ENCODE results near the gene MTCH2. TPM values are rescaled to one million over a fixed set of nuclear protein-coding genes. Genes with fewer than 3 reads are reported as not detected.

MTCH2 gene
- total RNA-seq, 1 donor from 2014 or later: 75.7 TPM

DNA sequence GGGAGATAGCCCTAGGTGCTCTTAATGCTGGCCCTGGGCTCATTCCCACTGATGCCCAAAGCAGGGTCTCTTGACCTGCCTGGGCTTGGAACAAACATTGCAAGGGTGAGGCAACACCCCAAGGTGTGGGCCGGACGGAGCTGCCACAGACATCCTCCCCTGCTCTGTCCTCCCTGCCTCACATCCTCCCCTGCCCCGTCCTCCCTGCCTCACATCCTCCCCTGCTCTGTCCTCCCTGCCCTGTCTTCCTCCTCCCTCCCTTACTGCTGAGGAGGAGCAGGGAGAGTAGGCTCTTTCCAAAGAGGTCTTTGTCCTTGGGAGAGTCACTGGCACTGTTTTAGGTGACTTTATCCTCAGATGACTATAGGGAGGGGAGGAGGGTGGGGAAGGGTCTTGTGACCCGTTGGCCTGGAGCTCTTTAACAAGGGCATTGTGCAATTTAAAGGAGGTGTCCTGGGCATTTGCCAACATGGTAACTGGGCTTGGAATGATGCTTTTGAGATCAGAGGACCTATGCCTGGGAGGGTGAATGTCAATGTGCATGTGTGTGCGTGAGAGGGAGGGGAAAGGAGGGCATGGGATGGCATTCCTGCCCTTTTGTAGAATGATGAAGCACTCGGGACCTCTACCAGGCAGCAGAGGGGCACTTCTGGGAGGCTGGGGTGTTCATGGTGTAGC is 55.2 kb downstream of the MTCH2 start:
- DNase-seq (ENCODE audit: low spot score, unreplicated experiment): no peak
- H3K9me3 Mint-ChIP-seq (ENCODE audit: low read depth): no peaks in the 10 kb centered on the region
- H3K4me1 Mint-ChIP-seq (ENCODE audit: low read depth): no peaks in the 10 kb centered on the region
- peaks cover 10% of the 10 kb centered on the region for H3K36me3 Mint-ChIP-seq (ENCODE audit: insufficient read depth)
- H3K4me3 Mint-ChIP-seq (ENCODE audit: low read depth): no peak overlapping the region
- peaks cover 5% of the 10 kb centered on the region for H3K27me3 Mint-ChIP-seq
- TF ChIP-seq, protein P1, sequence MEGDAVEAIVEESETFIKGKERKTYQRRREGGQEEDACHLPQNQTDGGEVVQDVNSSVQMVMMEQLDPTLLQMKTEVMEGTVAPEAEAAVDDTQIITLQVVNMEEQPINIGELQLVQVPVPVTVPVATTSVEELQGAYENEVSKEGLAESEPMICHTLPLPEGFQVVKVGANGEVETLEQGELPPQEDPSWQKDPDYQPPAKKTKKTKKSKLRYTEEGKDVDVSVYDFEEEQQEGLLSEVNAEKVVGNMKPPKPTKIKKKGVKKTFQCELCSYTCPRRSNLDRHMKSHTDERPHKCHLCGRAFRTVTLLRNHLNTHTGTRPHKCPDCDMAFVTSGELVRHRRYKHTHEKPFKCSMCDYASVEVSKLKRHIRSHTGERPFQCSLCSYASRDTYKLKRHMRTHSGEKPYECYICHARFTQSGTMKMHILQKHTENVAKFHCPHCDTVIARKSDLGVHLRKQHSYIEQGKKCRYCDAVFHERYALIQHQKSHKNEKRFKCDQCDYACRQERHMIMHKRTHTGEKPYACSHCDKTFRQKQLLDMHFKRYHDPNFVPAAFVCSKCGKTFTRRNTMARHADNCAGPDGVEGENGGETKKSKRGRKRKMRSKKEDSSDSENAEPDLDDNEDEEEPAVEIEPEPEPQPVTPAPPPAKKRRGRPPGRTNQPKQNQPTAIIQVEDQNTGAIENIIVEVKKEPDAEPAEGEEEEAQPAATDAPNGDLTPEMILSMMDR (IDR thresholded peaks at IDR 0.05; ENCODE audit: unreplicated experiment): no peak
- H3K27ac Mint-ChIP-seq: no peak overlapping the region

DNA sequence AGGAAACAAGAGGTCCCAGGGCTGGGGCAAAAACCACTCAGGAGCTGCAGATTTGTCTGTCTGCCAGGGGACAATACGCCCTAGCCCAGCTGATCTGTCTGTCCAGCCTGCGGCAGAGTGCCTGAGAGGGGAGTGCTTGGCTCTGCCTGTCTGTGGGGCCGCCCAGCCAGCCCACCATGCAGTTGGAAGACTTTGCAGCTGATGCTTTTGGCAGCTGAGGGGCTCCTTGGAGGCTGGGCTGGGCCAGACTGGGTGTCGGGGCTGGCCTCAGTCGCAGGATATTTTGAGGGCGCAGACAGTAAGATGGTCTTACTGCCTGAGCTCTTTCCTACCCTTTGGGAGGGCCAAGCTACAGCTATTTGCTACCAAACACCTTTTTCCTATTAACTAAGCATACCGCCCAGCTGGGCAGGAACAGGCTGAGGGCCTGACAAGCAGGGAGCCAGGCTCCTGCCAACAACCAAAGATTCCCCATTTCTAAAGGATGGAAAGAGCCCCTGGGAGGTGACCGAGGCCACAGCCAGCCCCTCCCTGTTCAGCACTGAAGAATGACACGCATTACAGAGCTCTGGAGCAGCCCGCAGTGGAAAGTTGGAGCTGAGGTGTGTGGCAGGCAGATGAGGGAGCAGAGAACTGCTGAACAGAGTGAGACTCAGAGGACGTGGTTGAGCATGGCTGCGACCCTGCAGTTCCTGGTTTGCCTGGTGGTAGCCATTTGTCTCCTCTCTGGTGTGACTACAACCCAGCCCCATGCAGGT is 56.1 kb downstream of the MTCH2 start, which contains the start of gene FAM180B:
TSS of gene FAM180B (plus strand) at position 581 of the 758 bp plus-strand sequence. CDS start at position 672, 91 bp downstream.
- H3K27me3 Mint-ChIP-seq: no peaks in the 10 kb centered on the region
- H3K27ac Mint-ChIP-seq: no peak within 1 kb of the TSS
- H3K4me3 Mint-ChIP-seq (ENCODE audit: low read depth): no peak within 1 kb of the TSS
- TF ChIP-seq, protein P1 (IDR thresholded peaks at IDR 0.05; ENCODE audit: unreplicated experiment): no peak
- no peak for DNase-seq (ENCODE audit: low spot score, unreplicated experiment)
- no peaks in the 10 kb centered on the region for H3K4me1 Mint-ChIP-seq (ENCODE audit: low read depth)
- H3K36me3 Mint-ChIP-seq (ENCODE audit: insufficient read depth): peaks cover 12% of the 10 kb centered on the region
- H3K9me3 Mint-ChIP-seq (ENCODE audit: low read depth): no peaks in the 10 kb centered on the region

DNA sequence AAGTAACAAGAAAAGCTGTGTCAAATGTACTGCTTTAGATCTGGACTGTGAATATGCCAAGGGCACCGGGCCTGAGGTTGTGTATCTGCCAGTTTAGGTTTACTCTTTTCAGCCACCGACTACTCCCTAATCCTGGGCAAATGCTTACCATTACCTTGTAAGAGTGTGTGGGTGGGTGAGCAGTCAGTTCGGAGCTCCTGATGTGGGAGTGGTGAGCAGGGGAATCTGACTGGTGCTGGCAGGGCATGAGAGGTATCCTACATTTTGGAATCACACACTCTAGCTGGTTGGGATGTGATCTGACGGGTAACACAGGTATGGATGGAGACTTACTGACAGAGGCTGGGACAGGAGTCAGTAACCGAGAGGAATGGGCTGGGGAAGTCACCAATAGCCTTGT is 58.5 kb downstream of the MTCH2 start:
- H3K9me3 Mint-ChIP-seq (ENCODE audit: low read depth): no peaks in the 10 kb centered on the region
- no peak for DNase-seq (ENCODE audit: low spot score, unreplicated experiment)
- H3K4me1 Mint-ChIP-seq (ENCODE audit: low read depth): peaks cover 7% of the 10 kb centered on the region
- no peaks in the 10 kb centered on the region for H3K27me3 Mint-ChIP-seq
- H3K27ac Mint-ChIP-seq: no peak overlapping the region
- H3K4me3 Mint-ChIP-seq (ENCODE audit: low read depth): no peak overlapping the region
- peaks cover 12% of the 10 kb centered on the region for H3K36me3 Mint-ChIP-seq (ENCODE audit: insufficient read depth)
- TF ChIP-seq, protein P1 (IDR thresholded peaks at IDR 0.05; ENCODE audit: unreplicated experiment): no peak

DNA sequence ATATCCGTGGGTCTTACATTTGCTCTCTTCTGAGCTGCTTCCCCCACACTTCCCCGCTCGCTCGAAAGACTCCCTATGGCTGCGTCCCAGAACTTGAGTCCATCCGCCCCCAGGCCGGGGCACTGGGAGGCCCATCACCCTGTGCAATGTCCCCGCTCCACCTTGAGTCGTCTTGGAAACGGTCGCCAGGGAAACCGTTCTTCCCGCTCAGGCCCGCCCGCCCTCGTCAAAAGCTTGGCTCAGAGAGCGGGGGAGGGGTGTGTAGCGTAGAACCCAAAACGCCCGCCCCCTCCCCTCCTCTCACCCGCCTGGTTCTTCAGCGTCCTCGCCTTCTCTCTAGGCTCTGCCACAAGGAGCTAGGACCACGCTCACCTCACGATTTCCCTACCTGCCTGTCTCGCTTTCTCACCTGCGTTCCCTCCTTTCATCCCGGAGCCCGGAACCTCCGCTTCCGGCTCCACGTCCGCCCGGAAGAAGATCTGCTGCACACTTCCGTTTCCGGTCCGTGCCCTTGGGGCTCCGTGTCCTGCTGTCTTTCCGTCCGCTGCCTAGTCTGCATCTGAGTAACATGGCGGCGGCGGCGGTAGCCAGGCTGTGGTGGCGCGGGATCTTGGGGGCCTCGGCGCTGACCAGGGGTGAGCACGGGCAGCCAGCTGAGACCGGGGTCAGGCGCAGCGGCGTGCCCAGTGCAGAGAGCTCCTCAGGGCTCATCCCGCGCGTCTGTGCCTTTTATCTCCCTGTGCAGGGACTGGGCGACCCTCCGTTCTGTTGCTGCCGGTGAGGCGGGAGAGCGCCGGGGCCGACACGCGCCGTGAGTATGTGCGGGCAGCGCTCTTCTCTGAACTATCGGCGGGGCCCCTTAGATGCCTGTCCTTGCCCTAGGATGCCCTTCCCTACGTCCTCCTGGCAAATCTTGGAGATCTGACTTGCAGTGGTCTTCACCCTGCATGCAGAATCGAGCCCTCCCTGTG is 63.5 kb downstream of the MTCH2 start, which contains the start of the genes KBTBD4 and NDUFS3:
TSS of gene KBTBD4 (minus strand) at position 447 of the 971 bp plus-strand sequence. CDS start at position 428, 19 bp downstream.
TSS of gene NDUFS3 (plus strand) at position 551 of the 971 bp plus-strand sequence. CDS start at position 569, 18 bp downstream.
- Mint-ChIP-seq H3K27ac (peak within 1 kb of the TSS; percentile 99), H3K27me3 (no peaks in the 10 kb centered on the region), H3K36me3 (ENCODE audit: insufficient read depth) (peaks cover 19% of the 10 kb centered on the region), H3K4me1 (ENCODE audit: low read depth) (peaks cover 16% of the 10 kb centered on the region), H3K4me3 (ENCODE audit: low read depth) (peak within 1 kb of the TSS; percentile 100), H3K9me3 (ENCODE audit: low read depth) (no peaks in the 10 kb centered on the region)
- DNase-seq (ENCODE audit: low spot score, unreplicated experiment): peak; percentile 81
- TF ChIP-seq, protein P1 (IDR thresholded peaks at IDR 0.05; ENCODE audit: unreplicated experiment): no peak

Measured in progenitor cell of endocrine pancreas (in vitro differentiated cells).